Activated T-cell treated with anti-CD3 and anti-CD28 coated beads for 24 hours (primary cell): ENCODE measurements around the gene NTMT2.
"Not testable (repeated sequence)": the region's sequence is repeated elsewhere in the genome, so short reads cannot be mapped to it uniquely, and the experiment has no call there.

Experiments used
- DNase-seq: peaks from one replicate; pipeline ENCODE4 v3.0.0-alpha.2; 2020; ENCODE audit warnings: low read depth

Gene NTMT2

GRCh38 chr1:170145770-170146676, at the start of gene NTMT2:
Gene NTMT2, plus strand, starts transcription at chr1:170145959. Its CDS starts 149 bp downstream, at chr1:170146108.
- DNase-seq = no peak

GRCh38 chr1:170095976-170096748, 49.6 kb upstream of the NTMT2 start:
- DNase-seq = no peak

- DNase-seq = no peak
Observed at GRCh38 chr1:170096806-170097340, 48.9 kb upstream of the NTMT2 start.

GRCh38 chr1:170097449-170097948, 48.3 kb upstream of the NTMT2 start:
- DNase-seq = no peak

GRCh38 chr1:170113140-170113539, 32.6 kb upstream of the NTMT2 start:
- not testable (repeated sequence) for DNase-seq

GRCh38 chr1:170114906-170115305, 30.9 kb upstream of the NTMT2 start:
- no peak for DNase-seq

- DNase-seq = no peak
Observed at GRCh38 chr1:170122366-170122765, 23.4 kb upstream of the NTMT2 start.

GRCh38 chr1:170125269-170125668, 20.5 kb upstream of the NTMT2 start:
- no peak for DNase-seq

GRCh38 chr1:170126696-170127095, 19.1 kb upstream of the NTMT2 start:
- no peak for DNase-seq

GRCh38 chr1:170131450-170131849, 14.3 kb upstream of the NTMT2 start:
- DNase-seq = no peak

- DNase-seq = no peak
Observed at GRCh38 chr1:170131984-170132383, 13.8 kb upstream of the NTMT2 start.

GRCh38 chr1:170133766-170134495, 11.8 kb upstream of the NTMT2 start:
- DNase-seq = no peak

GRCh38 chr1:170134521-170134920, 11.2 kb upstream of the NTMT2 start:
- no peak for DNase-seq

GRCh38 chr1:170140371-170140770, 5.4 kb upstream of the NTMT2 start:
- no peak for DNase-seq

GRCh38 chr1:170145061-170145460, 698 bp upstream of the NTMT2 start:
- no peak for DNase-seq

GRCh38 chr1:170146720-170147263, 1.0 kb downstream of the NTMT2 start:
- DNase-seq = no peak

- DNase-seq = no peak
Observed at GRCh38 chr1:170149241-170149640, 3.5 kb downstream of the NTMT2 start.

GRCh38 chr1:170150016-170150415, 4.3 kb downstream of the NTMT2 start:
- no peak for DNase-seq

GRCh38 chr1:170150921-170151320, 5.2 kb downstream of the NTMT2 start:
- DNase-seq = no peak

GRCh38 chr1:170153417-170153816, 7.7 kb downstream of the NTMT2 start:
- DNase-seq = no peak

GRCh38 chr1:170155055-170155454, 9.3 kb downstream of the NTMT2 start:
- no peak for DNase-seq

- no peak for DNase-seq
Observed at GRCh38 chr1:170156594-170156993, 10.8 kb downstream of the NTMT2 start.
